ENCODE measurements around the gene EFHD2. TPM values are rescaled to one million over a fixed set of nuclear protein-coding genes. Genes with fewer than 3 reads are reported as not detected.
"Not testable (repeated sequence)": the region's sequence is repeated elsewhere in the genome, so short reads cannot be mapped to it uniquely, and the experiment has no call there.

Gene EFHD2
- total RNA-seq, 2 donors from 2014 or later: 160 to 191 TPM

- no peaks in the 10 kb centered on the region for H3K27me3 ChIP-seq
- H3K4me3 ChIP-seq: no peak overlapping the region
- no peaks in the 10 kb centered on the region for H3K9me3 ChIP-seq
- intact Hi-C loops (cut with DNase I): no loop called here
- peaks cover 7% of the 10 kb centered on the region for H3K36me3 ChIP-seq
- peaks cover 30% of the 10 kb centered on the region for H3K4me1 ChIP-seq
- peak overlapping the region in 1 of 2 donors; percentile 79 for H3K9ac ChIP-seq (ENCODE audit: low read depth in 2 of 2, low read length in 2 of 2)
- peak overlapping the region; percentile 88 for H3K27ac ChIP-seq
- DNase-seq: no peak
- TF ChIP-seq CTCF (IDR thresholded peaks at IDR 0.05): no peak
Observed at GRCh38 chr1:15427280-15427666, 17.6 kb downstream of the EFHD2 start.

- not testable (repeated sequence) for H3K27ac ChIP-seq
Observed at GRCh38 chr1:15428252-15428651, 18.6 kb downstream of the EFHD2 start.

GRCh38 chr1:15428815-15429435, 19.2 kb downstream of the EFHD2 start:
- H3K36me3 ChIP-seq: peaks cover 7% of the 10 kb centered on the region
- no peak overlapping the region for H3K4me3 ChIP-seq
- no peak overlapping the region for H3K9ac ChIP-seq (ENCODE audit: low read depth in 2 of 2, low read length in 2 of 2)
- no peak for DNase-seq
- intact Hi-C loops (cut with DNase I): no loop called here
- no peaks in the 10 kb centered on the region for H3K9me3 ChIP-seq
- H3K27me3 ChIP-seq: no peaks in the 10 kb centered on the region
- no peak for TF ChIP-seq CTCF (IDR thresholded peaks at IDR 0.05)
- H3K4me1 ChIP-seq: peaks cover 20% of the 10 kb centered on the region
- no peak overlapping the region for H3K27ac ChIP-seq

More at GRCh38 chr1:15428252-15428651, 18.6 kb downstream of the EFHD2 start:
- intact Hi-C loops (cut with DNase I); H3K27me3 ChIP-seq; H3K9me3 ChIP-seq; H3K9ac ChIP-seq (ENCODE audit: low read depth in 2 of 2, low read length in 2 of 2); DNase-seq; H3K36me3 ChIP-seq; H3K4me3 ChIP-seq: not testable (repeated sequence)
- peaks cover 22% of the 10 kb centered on the region for H3K4me1 ChIP-seq

GRCh38 chr1:15429701-15430149, 20.0 kb downstream of the EFHD2 start:
- TF ChIP-seq CTCF (IDR thresholded peaks at IDR 0.05): no peak
- peaks cover 20% of the 10 kb centered on the region for H3K4me1 ChIP-seq
- intact Hi-C loops (cut with DNase I): loop anchor here (2.0 to 10.0 kb wide), 2 partner anchors 107 to 305 kb away; no protein-coding TSS in a partner anchor
- no peaks in the 10 kb centered on the region for H3K27me3 ChIP-seq
- no peak for DNase-seq
- peaks cover 7% of the 10 kb centered on the region for H3K36me3 ChIP-seq
- H3K27ac ChIP-seq: no peak overlapping the region
- H3K9me3 ChIP-seq: no peaks in the 10 kb centered on the region
- peak overlapping the region in 1 of 2 donors; percentile 3 for H3K9ac ChIP-seq (ENCODE audit: low read depth in 2 of 2, low read length in 2 of 2)
- H3K4me3 ChIP-seq: no peak overlapping the region

GRCh38 chr1:15430787-15431570, 21.3 kb downstream of the EFHD2 start:
- H3K4me1 ChIP-seq: peaks cover 8% of the 10 kb centered on the region

More at GRCh38 chr1:15430787-15431570, 21.3 kb downstream of the EFHD2 start:
- no peaks in the 10 kb centered on the region for H3K36me3 ChIP-seq
- H3K9me3 ChIP-seq: no peaks in the 10 kb centered on the region
- peak; percentile 86 for DNase-seq
- intact Hi-C loops (cut with DNase I): loop anchor here (2.0 to 10.0 kb wide), 2 partner anchors 108 to 306 kb away; no protein-coding TSS in a partner anchor
- H3K27me3 ChIP-seq: no peaks in the 10 kb centered on the region
- H3K9ac ChIP-seq (ENCODE audit: low read depth in 2 of 2, low read length in 2 of 2): no peak overlapping the region
- no peak overlapping the region for H3K27ac ChIP-seq
- peak; percentile 94 for TF ChIP-seq CTCF (IDR thresholded peaks at IDR 0.05)
- H3K4me3 ChIP-seq: no peak overlapping the region

All from colonic mucosa (tissue), 4 donors.